Epithelial cell of esophagus (primary cell): ENCODE measurements around the gene PACC1.

Experiments used
- DNase-seq: peaks from one replicate; pipeline ENCODE4 v3.0.0; 2010; ENCODE audit warnings: low read depth
- H3K4me3 ChIP-seq: 2 replicates; pipeline ENCODE4 v1.5.1; 2011; ENCODE audit warnings: mild to moderate bottlenecking, low read length, control low read depth
- TF ChIP-seq, protein P1 (sequence below): IDR thresholded peaks from 2 replicates; pipeline ENCODE4 v1.5.1; 2011; ENCODE audit warnings: low read depth, mild to moderate bottlenecking, low read length, control low read depth, inconsistent platforms; ENCODE audit not compliant: insufficient read depth; ENCODE audit errors: missing control alignments

Gene PACC1

DNA sequence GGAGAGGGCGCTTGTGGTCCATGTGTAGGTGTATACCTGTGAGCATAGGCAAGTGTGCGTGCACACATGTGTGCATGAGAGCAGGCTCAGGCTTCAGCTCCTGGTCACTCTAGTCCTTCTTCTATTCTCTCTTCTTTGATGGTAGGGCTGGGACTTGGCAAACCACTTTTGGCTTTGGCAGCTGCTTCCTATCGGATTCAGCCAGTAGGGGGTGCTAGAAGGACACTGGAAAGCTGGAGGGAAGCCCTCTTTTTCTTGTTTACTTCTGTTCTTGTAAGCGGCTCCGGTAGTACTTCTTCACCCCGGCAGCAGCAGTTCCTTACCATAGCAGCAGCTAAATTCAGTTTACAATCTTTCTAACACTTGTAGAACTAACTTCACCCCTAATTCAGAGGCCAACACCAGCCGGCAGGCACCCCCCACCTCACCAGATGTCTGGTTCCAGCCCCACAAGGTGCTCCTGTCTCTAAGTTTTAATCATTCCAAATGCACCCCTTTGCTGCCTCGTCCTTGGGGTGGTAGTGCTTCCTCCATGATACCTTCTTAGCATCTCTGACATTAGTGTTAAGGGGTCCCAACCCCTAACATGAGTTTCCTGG is 43.2 kb upstream of the PACC1 start:
- peak; percentile 62 for DNase-seq
- H3K4me3 ChIP-seq, result no peak overlapping the region
- TF ChIP-seq, protein P1, sequence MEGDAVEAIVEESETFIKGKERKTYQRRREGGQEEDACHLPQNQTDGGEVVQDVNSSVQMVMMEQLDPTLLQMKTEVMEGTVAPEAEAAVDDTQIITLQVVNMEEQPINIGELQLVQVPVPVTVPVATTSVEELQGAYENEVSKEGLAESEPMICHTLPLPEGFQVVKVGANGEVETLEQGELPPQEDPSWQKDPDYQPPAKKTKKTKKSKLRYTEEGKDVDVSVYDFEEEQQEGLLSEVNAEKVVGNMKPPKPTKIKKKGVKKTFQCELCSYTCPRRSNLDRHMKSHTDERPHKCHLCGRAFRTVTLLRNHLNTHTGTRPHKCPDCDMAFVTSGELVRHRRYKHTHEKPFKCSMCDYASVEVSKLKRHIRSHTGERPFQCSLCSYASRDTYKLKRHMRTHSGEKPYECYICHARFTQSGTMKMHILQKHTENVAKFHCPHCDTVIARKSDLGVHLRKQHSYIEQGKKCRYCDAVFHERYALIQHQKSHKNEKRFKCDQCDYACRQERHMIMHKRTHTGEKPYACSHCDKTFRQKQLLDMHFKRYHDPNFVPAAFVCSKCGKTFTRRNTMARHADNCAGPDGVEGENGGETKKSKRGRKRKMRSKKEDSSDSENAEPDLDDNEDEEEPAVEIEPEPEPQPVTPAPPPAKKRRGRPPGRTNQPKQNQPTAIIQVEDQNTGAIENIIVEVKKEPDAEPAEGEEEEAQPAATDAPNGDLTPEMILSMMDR, result peak; percentile 54

DNA sequence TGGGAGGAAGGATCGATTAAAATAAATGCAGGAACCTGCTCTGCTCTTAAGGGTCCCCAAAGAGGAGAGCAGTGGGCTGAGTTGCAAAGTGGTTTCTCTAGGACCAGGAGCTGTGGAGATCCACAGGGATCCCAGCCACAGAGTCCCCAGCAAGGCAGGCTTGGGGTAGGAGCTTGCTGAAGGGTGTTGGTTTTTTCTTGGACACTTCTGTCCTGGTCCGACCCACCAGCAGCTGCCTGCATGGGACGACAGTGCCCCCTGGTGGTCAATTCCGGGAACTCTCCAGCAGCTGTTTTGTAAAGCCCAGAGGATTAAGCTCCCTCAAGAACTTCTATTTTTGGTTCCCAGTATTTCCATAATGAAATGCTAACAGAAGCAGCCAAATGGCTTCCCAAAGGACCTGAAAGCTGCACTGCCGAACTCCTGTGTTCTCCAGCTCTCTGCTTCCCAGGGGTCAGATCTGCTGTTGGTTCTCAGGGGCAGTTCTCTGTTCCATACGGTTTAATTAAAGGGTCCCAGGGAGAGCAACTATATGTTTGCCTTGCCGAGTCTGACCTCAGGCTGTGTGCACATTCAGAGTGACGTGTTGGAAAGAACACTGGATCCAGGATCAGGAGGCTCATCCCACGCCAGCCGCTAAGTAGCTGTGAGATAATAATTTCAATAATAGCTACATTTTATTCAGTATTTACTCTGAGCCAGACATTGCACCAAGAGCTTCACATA is 41.3 kb upstream of the PACC1 start:
- H3K4me3 ChIP-seq, result no peak overlapping the region
- TF ChIP-seq, protein P1, result peak; percentile 98
- DNase-seq, result peak; percentile 81

DNA sequence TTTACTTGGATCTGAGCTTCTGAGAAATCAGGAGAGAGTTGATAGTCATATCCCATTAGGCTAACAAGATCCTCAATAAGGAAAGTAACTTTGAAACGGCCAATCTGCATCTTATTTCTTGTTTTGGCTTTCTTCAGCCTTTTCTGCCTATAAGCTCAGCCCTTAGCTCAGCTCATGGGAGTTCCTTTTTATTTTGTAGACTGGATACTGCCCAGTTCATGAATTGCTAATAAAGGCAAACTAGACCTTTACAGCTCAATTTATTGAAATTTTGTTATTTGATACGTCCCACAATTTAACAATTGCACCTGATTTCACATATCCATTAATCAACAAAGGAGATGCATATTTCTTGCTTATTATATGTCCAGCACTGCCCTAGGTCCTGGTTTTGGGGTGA is 40.7 kb upstream of the PACC1 start:
- TF ChIP-seq, protein P1, result no peak
- no peak overlapping the region for H3K4me3 ChIP-seq
- DNase-seq, result no peak

DNA sequence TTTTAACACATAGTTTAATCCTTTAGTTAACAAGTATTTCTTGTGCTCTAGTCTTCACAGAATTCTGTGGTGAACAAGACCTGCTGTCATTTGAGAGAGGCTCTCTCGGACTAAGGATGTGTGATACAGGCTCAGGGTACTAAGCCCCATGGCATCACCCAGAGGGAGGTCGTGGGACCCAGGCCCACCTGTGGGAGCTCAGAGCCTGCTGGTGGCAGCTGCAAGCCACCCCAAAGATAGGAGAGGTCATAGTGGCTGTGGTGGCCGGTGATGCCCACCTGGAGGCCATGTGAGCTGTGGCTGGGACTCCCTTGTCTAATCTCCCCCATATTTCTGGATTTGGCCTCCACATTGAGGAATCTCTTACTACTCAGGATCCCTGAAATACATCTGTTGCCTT is 40.1 kb upstream of the PACC1 start:
- no peak overlapping the region for H3K4me3 ChIP-seq
- TF ChIP-seq, protein P1, result no peak
- no peak for DNase-seq

DNA sequence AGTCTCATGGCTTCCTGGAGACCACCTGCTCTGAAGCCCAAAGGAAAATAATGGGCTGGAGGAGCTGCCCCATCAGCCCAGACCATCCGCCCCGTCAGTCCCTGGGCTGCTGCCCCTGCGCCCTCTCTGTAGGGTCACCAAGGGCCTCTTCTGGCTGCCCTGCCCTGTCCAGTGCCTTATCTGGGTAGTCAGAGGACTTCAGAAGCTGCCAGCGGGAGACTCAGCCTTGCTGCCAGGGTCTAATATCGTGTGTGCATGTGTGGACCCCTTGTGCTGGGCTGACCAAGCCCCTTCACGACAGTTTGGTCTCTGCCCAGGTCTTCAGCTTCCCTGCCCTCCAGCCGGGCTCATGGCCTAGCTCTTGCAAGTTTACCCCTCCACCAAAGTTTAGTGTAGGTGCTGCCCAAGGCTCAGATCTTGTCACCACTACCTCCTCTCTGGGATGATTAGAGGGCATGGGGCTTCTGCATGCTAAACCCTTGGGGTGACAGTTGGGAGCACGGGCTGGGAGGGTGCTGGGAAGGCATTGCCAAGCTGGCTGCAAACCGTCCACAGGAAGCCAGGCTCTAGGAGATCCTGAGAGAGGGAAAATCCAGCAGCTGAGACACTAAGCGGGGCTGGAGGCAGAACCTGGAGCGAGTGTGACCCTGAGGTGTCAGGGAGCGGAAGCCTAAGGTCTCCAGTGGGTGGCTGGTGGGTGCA is 38.6 kb upstream of the PACC1 start:
- DNase-seq, result no peak
- TF ChIP-seq, protein P1, result no peak

DNA sequence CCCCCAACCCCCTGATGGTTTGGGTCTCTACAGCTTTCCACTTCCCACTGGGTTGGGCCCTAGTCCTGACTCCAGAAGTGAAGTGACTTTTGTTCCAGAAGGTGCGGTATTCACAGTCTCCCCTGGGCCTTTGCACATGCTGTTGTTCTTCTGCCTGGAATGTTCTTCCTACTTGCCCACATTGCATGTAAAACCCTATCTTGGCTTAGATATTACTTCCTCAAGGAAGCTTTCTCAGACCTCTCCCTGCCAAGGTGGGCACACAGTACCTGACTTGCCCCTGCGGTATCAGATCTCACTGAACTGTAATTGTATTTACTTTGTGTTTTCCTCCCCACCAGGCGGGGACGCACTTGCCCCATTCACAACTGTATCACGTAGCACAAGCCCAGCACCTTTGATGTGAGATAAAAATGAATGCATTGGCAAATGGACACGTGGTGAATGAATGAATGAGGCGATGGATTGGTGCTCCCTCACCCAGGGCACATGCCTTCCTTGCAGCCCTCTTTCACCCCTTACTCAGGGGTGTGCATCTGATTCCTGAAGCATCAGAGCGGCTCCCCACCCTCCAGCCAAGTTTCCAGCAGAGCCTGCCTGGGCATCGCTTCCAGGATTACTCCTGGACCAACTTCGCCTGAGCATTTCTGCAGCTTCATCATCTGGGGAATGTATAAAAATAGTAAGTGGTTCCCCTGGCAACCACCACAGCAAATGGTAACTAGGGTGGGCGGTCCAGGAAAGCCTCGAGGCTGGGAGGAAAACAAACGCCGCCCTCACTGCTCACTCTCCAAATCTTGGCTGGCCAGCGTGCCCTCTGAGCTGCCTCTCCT is 37.9 kb upstream of the PACC1 start:
- H3K4me3 ChIP-seq, result no peak overlapping the region
- TF ChIP-seq, protein P1, result no peak
- no peak for DNase-seq

More for the DNA sequence above, 38.6 kb upstream of the PACC1 start:
- H3K4me3 ChIP-seq, result no peak overlapping the region
